ENCODE data around the gene UNKL.

UNKL gene

GRCh38 chr16:1349351-1349750 is 65.2 kb downstream of the UNKL start:
- DNase-seq: no peak

- DNase-seq: no peak
Observed at GRCh38 chr16:1348926-1349325, 65.6 kb downstream of the UNKL start.

- no peak for DNase-seq
Observed at GRCh38 chr16:1348441-1348840, 66.1 kb downstream of the UNKL start.

GRCh38 chr16:1347962-1348361 is 66.5 kb downstream of the UNKL start:
- no peak for DNase-seq

GRCh38 chr16:1347286-1347855 is 67.1 kb downstream of the UNKL start:
- DNase-seq: no peak

GRCh38 chr16:1346422-1347285 is 67.8 kb downstream of the UNKL start:
- DNase-seq: no peak

- DNase-seq: no peak
Observed at GRCh38 chr16:1345651-1346421, 68.7 kb downstream of the UNKL start.

- DNase-seq: no peak
Observed at GRCh38 chr16:1345087-1345486, 69.4 kb downstream of the UNKL start.

- no peak for DNase-seq
Observed at GRCh38 chr16:1344499-1344898, 70.0 kb downstream of the UNKL start.

- DNase-seq: no peak
Observed at GRCh38 chr16:1343428-1344242, 70.9 kb downstream of the UNKL start.

- DNase-seq: peak; percentile 91
Observed at GRCh38 chr16:1342526-1343427, 71.7 kb downstream of the UNKL start.

GRCh38 chr16:1341495-1342420 is 72.7 kb downstream of the UNKL start:
- no peak for DNase-seq

- DNase-seq: no peak
Observed at GRCh38 chr16:1340730-1341494, 73.6 kb downstream of the UNKL start.

GRCh38 chr16:1338855-1339675 is 75.4 kb downstream of the UNKL start:
- DNase-seq: no peak

GRCh38 chr16:1338119-1338730 is 76.3 kb downstream of the UNKL start:
- DNase-seq: no peak

- DNase-seq: no peak
Observed at GRCh38 chr16:1337486-1337885, 77.0 kb downstream of the UNKL start.

GRCh38 chr16:1336619-1337018 is 77.9 kb downstream of the UNKL start:
- no peak for DNase-seq

GRCh38 chr16:1335996-1336395 is 78.5 kb downstream of the UNKL start:
- no peak for DNase-seq
